Dermis lymphatic vessel endothelial cell (primary cell): Measurements from ENCODE around the gene GFRA4. TPM values are rescaled to one million over a fixed set of nuclear protein-coding genes. Genes with fewer than 3 reads are reported as not detected.

Source experiments
- total RNA-seq: library from RNA; depleted of rRNA; stranded (reverse); fragments of >200 nt; gene quantifications from 2 replicates; pipeline ENCODE4 v1.2.1, GENCODE V29; 2014

GFRA4 gene, protein sequence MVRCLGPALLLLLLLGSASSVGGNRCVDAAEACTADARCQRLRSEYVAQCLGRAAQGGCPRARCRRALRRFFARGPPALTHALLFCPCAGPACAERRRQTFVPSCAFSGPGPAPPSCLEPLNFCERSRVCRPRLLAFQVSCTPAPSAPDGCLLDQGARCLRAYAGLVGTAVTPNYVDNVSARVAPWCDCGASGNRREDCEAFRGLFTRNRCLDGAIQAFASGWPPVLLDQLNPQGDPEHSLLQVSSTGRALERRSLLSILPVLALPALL
- total RNA-seq = not detected in 2 replicates

GRCh38 chr20:3663031-3663701 is at the start of gene GFRA4:
TSS of gene GFRA4 (minus strand) at chr20:3663399. CDS start at chr20:3663399, 0 bp downstream.

GRCh38 chr20:3712279-3712873 is 49.2 kb upstream of the GFRA4 start, which contains the start of gene SIGLEC1:
TSS of gene SIGLEC1 (minus strand) at chr20:3712600. CDS start at chr20:3707128, 5,472 bp downstream.

DNA sequence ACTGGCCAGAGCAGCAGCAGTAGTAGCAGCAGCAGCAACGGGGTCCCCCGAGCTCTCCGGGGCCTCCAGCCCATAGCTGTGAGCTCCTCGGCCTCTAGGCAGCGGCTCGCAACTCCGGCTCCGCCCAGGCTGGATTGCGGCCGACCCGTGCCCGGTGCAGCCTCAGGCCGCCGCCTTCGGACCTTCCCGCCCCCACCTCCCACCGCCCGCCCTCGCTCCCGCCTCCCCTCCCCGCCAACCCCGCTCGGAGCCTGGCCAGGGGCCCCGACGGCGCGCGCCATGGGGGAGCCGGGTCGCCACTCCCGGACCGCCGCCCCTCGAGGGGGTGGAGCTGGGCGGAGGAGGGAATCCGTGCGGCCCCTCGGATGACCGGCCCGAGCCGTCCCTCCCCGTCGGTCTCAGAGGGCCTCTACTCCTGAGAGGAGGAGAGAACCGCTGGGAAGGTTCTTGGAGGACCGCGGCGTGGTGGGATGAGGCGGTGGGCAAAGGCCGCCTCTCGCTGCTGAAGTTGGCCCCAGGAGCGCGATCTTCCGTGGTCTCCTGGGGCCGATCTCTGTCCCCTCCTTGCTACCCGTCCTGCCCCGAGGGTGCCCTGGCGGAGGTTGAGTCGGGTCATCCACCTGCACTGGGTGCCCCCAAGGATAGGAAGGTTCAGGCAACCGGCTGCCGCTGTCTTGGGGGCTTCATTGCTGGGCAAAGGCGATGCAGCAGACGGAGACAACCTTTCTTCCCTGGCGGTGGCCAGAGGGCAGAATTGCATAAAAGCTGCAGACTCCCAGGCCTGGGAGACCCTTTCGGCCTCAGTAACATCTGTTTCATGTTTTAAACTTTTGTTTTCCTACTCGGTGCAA is 19.0 kb upstream of the GFRA4 start, which contains the start of gene ADAM33:
Gene ADAM33, minus strand, starts transcription at position 80 of the 851 bp plus-strand sequence. Its CDS starts 6 bp downstream, at position 74.

Other genes starting within 250 kb of the GFRA4 start
- 37.3 and 47.4 TPM in 2 replicates for gene ATRN, start 192.4 kb downstream of the GFRA4 start, total RNA-seq
- 0.09 and 0.11 TPM in 2 replicates for gene ADAM33, start 18.6 kb upstream of the GFRA4 start, total RNA-seq
- not detected in 2 replicates for gene SIGLEC1, start 49.2 kb upstream of the GFRA4 start, total RNA-seq
- 5.9 and 14.2 TPM in 2 replicates for gene HSPA12B, start 69.3 kb upstream of the GFRA4 start, total RNA-seq
- gene ADISSP, start 104.4 kb upstream of the GFRA4 start, total RNA-seq = 12.1 and 12.5 TPM in 2 replicates
- gene SPEF1, start 118.0 kb upstream of the GFRA4 start, total RNA-seq = under 0.01 TPM in 1 of 2 replicates, not detected in the other
- gene CENPB, start 123.3 kb upstream of the GFRA4 start, total RNA-seq = 72.8 and 82.2 TPM in 2 replicates
- gene CDC25B, start 132.9 kb upstream of the GFRA4 start, total RNA-seq = 18.0 and 24.2 TPM in 2 replicates
- 15.8 and 19.8 TPM in 2 replicates for gene AP5S1, start 157.1 kb upstream of the GFRA4 start, total RNA-seq
- gene MAVS, start 183.4 kb upstream of the GFRA4 start, total RNA-seq = 15.2 and 15.5 TPM in 2 replicates
- 36.0 and 37.3 TPM in 2 replicates for gene PANK2, start 226.0 kb upstream of the GFRA4 start, total RNA-seq